ENCODE results near the gene PLCL1. TPM values are rescaled to one million over a fixed set of nuclear protein-coding genes. Genes with fewer than 3 reads are reported as not detected.

Gene PLCL1
- total RNA-seq: 0.44 to 4.1 TPM (median 0.50 TPM) in 3 replicates
- long read RNA-seq: 0 reads

GRCh38 chr2:197804049-197804757, at the start of gene PLCL1:
PLCL1 (plus strand) TSS chr2:197804593.
- peak within 1 kb of the TSS; percentile 83 for H3K4me3 Mint-ChIP-seq (ENCODE audit: unreplicated experiment)

GRCh38 chr2:197759013-197759412, 45.4 kb upstream of the PLCL1 start:
- Mint-ChIP-seq H3K9me3 (ENCODE audit: low read depth) (peaks cover 23% of the 10 kb centered on the region), H3K4me3 (ENCODE audit: unreplicated experiment) (no peak overlapping the region), H3K27me3 (ENCODE audit: low read depth) (peaks cover 32% of the 10 kb centered on the region), H3K36me3 (ENCODE audit: low read depth) (peaks cover 6% of the 10 kb centered on the region), H3K4me1 (ENCODE audit: low read depth) (no peaks in the 10 kb centered on the region), H3K27ac (ENCODE audit: unreplicated experiment) (no peak overlapping the region)
- TF ChIP-seq, protein P1, sequence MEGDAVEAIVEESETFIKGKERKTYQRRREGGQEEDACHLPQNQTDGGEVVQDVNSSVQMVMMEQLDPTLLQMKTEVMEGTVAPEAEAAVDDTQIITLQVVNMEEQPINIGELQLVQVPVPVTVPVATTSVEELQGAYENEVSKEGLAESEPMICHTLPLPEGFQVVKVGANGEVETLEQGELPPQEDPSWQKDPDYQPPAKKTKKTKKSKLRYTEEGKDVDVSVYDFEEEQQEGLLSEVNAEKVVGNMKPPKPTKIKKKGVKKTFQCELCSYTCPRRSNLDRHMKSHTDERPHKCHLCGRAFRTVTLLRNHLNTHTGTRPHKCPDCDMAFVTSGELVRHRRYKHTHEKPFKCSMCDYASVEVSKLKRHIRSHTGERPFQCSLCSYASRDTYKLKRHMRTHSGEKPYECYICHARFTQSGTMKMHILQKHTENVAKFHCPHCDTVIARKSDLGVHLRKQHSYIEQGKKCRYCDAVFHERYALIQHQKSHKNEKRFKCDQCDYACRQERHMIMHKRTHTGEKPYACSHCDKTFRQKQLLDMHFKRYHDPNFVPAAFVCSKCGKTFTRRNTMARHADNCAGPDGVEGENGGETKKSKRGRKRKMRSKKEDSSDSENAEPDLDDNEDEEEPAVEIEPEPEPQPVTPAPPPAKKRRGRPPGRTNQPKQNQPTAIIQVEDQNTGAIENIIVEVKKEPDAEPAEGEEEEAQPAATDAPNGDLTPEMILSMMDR (IDR thresholded peaks at IDR 0.05): no peak
- DNase-seq (ENCODE audit: low spot score): peak; percentile 59

More at GRCh38 chr2:197804049-197804757, at the start of gene PLCL1:
- peaks cover 15% of the 10 kb centered on the region for H3K4me1 Mint-ChIP-seq (ENCODE audit: low read depth)
- no peaks in the 10 kb centered on the region for H3K9me3 Mint-ChIP-seq (ENCODE audit: low read depth)
- DNase-seq (ENCODE audit: low spot score): peak; percentile 96
- H3K27me3 Mint-ChIP-seq (ENCODE audit: low read depth): peaks cover 41% of the 10 kb centered on the region
- no peaks in the 10 kb centered on the region for H3K36me3 Mint-ChIP-seq (ENCODE audit: low read depth)
- no peak within 1 kb of the TSS for H3K27ac Mint-ChIP-seq (ENCODE audit: unreplicated experiment)
- TF ChIP-seq, protein P1 (IDR thresholded peaks at IDR 0.05): no peak

DNA sequence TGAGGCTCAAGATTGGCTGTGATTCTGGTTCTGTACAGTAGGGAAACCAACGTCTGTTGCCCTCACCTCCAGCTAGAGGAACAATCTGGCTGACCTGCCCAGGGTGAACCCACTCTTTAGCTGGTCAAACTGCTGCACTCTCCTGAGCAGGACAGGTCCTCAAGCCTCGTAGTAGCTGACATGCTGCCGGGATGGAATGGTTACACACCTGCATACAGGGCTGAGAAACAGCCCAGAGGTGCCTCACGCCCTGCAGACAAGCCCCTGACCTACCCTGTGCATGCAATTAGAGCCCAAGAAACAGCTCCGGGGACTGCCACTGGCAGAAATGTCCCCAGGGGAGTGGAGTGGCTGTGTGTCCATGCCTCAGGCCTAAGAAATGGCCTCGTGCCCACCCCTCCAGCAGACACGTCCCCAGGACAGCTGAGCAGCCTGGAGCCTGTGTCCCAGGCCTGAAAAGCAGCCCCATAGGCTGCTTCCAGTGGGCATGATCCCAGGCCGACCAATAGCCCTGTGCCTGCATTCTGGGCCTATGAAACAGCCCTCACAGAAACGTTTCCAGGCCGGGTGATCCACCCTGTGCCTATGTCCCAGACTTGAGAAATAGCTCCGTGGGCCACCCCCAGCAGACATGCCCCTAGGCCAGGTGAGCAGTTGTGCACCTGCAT, 44.6 kb upstream of the PLCL1 start:
- peaks cover 36% of the 10 kb centered on the region for H3K27me3 Mint-ChIP-seq (ENCODE audit: low read depth)
- DNase-seq (ENCODE audit: low spot score): peak; percentile 77
- TF ChIP-seq, protein P1 (IDR thresholded peaks at IDR 0.05): no peak
- no peak overlapping the region for H3K4me3 Mint-ChIP-seq (ENCODE audit: unreplicated experiment)
- peaks cover 26% of the 10 kb centered on the region for H3K9me3 Mint-ChIP-seq (ENCODE audit: low read depth)
- H3K4me1 Mint-ChIP-seq (ENCODE audit: low read depth): no peaks in the 10 kb centered on the region
- no peak overlapping the region for H3K27ac Mint-ChIP-seq (ENCODE audit: unreplicated experiment)
- peaks cover 6% of the 10 kb centered on the region for H3K36me3 Mint-ChIP-seq (ENCODE audit: low read depth)

- H3K27me3 Mint-ChIP-seq (ENCODE audit: low read depth): peaks cover 37% of the 10 kb centered on the region
- H3K4me3 Mint-ChIP-seq (ENCODE audit: unreplicated experiment): no peak overlapping the region
- TF ChIP-seq, protein P1 (IDR thresholded peaks at IDR 0.05): no peak
- peaks cover 6% of the 10 kb centered on the region for H3K36me3 Mint-ChIP-seq (ENCODE audit: low read depth)
- H3K4me1 Mint-ChIP-seq (ENCODE audit: low read depth): no peaks in the 10 kb centered on the region
- peaks cover 26% of the 10 kb centered on the region for H3K9me3 Mint-ChIP-seq (ENCODE audit: low read depth)
- H3K27ac Mint-ChIP-seq (ENCODE audit: unreplicated experiment): no peak overlapping the region
- peak; percentile 68 for DNase-seq (ENCODE audit: low spot score)
Measured at GRCh38 chr2:197760293-197760657, 44.1 kb upstream of the PLCL1 start.

DNA sequence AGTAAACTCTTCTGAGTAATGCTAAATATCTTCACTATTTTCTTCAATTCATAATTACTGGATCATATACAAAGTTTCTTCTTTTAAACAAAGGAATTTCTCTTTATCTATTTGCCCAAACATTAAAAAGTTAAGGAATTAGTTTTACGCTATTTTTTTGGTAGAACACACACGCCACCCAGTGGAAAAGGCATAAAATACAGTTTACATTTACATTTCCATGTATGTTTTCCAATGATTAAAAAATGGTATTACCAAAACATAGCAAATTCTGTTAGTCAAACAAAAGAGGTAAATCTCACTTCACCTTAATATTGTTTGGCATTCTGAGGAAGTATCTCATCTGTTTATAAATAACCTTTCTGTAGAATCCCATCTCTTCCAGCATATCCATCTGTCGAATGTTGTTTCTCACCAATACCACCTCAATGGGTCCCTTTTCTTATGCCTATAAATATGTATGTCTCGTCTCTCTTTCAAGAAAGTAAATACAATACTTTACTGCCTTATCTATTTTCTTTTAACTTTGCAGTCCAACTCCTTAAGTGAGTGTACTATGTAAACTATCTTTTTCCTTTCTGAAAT, 26.5 kb upstream of the PLCL1 start:
- no peaks in the 10 kb centered on the region for H3K9me3 Mint-ChIP-seq (ENCODE audit: low read depth)
- no peaks in the 10 kb centered on the region for H3K4me1 Mint-ChIP-seq (ENCODE audit: low read depth)
- no peak overlapping the region for H3K27ac Mint-ChIP-seq (ENCODE audit: unreplicated experiment)
- H3K36me3 Mint-ChIP-seq (ENCODE audit: low read depth): no peaks in the 10 kb centered on the region
- TF ChIP-seq, protein P1 (IDR thresholded peaks at IDR 0.05): peak; percentile 98
- no peak for DNase-seq (ENCODE audit: low spot score)
- no peak overlapping the region for H3K4me3 Mint-ChIP-seq (ENCODE audit: unreplicated experiment)
- H3K27me3 Mint-ChIP-seq (ENCODE audit: low read depth): peaks cover 11% of the 10 kb centered on the region
